Measurements from ENCODE around the gene ANKS1A. TPM values are rescaled to one million over a fixed set of nuclear protein-coding genes. Genes with fewer than 3 reads are reported as not detected.

Gene ANKS1A
- total RNA-seq, 1 donor from 2014 or later, result 20.9 TPM

GRCh38 chr6:34934516-34934915, 45.5 kb downstream of the ANKS1A start:
- no peak for TF ChIP-seq CTCF (IDR thresholded peaks at IDR 0.05)
- H3K9me3 ChIP-seq, result no peaks in the 10 kb centered on the region
- no peak overlapping the region for H3K27ac ChIP-seq
- H3K27me3 ChIP-seq, result no peaks in the 10 kb centered on the region
- H3K4me3 ChIP-seq, result no peak overlapping the region
- intact Hi-C loops (cut with DNase I), result loop anchor here (2.0 kb wide), 1 partner anchor 18 kb away; no protein-coding TSS in a partner anchor
- H3K4me1 ChIP-seq, result peaks cover 3 to 12% of the 10 kb centered on the region in 2 donors
- DNase-seq (ENCODE audit: low spot score in 2 of 2), result peak; percentile 54 to 94
- no peaks in the 10 kb centered on the region for H3K36me3 ChIP-seq

- DNase-seq (ENCODE audit: low spot score in 2 of 2), result no peak
- H3K4me1 ChIP-seq, result peaks cover 3 to 12% of the 10 kb centered on the region in 2 donors
- H3K36me3 ChIP-seq, result no peaks in the 10 kb centered on the region
- H3K27ac ChIP-seq, result no peak overlapping the region
- intact Hi-C loops (cut with DNase I), result loop anchor here (5.0 kb wide), 1 partner anchor 46 kb away; no protein-coding TSS in a partner anchor
- no peak overlapping the region for H3K4me3 ChIP-seq
- TF ChIP-seq CTCF (IDR thresholded peaks at IDR 0.05), result no peak
- no peaks in the 10 kb centered on the region for H3K9me3 ChIP-seq
- H3K27me3 ChIP-seq, result no peaks in the 10 kb centered on the region
Measured at GRCh38 chr6:34938268-34938667, 49.2 kb downstream of the ANKS1A start.

- TF ChIP-seq CTCF (IDR thresholded peaks at IDR 0.05), result no peak
- DNase-seq (ENCODE audit: low spot score in 2 of 2), result no peak
- no peaks in the 10 kb centered on the region for H3K9me3 ChIP-seq
- peak overlapping the region in 1 of 2 donors; percentile 10 for H3K27ac ChIP-seq
- intact Hi-C loops (cut with DNase I), result no loop called here
- no peaks in the 10 kb centered on the region for H3K36me3 ChIP-seq
- H3K27me3 ChIP-seq, result no peaks in the 10 kb centered on the region
- no peak overlapping the region for H3K4me3 ChIP-seq
- H3K4me1 ChIP-seq, result peaks cover 0 to 2% of the 10 kb centered on the region in 2 donors
Measured at GRCh38 chr6:34940030-34940434, 51.0 kb downstream of the ANKS1A start.

GRCh38 chr6:34941421-34941820, 52.4 kb downstream of the ANKS1A start:
- DNase-seq (ENCODE audit: low spot score in 2 of 2), result no peak
- Histone ChIP-seq H3K27me3 (no peaks in the 10 kb centered on the region), H3K4me3 (no peak overlapping the region), H3K9me3 (no peaks in the 10 kb centered on the region), H3K27ac (no peak overlapping the region), H3K4me1 (no peaks in the 10 kb centered on the region), H3K36me3 (no peaks in the 10 kb centered on the region)
- intact Hi-C loops (cut with DNase I), result no loop called here
- no peak for TF ChIP-seq CTCF (IDR thresholded peaks at IDR 0.05)

- Histone ChIP-seq H3K27ac (no peak overlapping the region), H3K27me3 (no peaks in the 10 kb centered on the region), H3K36me3 (no peaks in the 10 kb centered on the region), H3K9me3 (no peaks in the 10 kb centered on the region), H3K4me1 (no peaks in the 10 kb centered on the region), H3K4me3 (no peak overlapping the region)
- no peak for DNase-seq (ENCODE audit: low spot score in 2 of 2)
- TF ChIP-seq CTCF (IDR thresholded peaks at IDR 0.05), result no peak
- intact Hi-C loops (cut with DNase I), result no loop called here
Measured at GRCh38 chr6:34945317-34945716, 56.3 kb downstream of the ANKS1A start.

- TF ChIP-seq CTCF (IDR thresholded peaks at IDR 0.05), result no peak
- no peaks in the 10 kb centered on the region for H3K36me3 ChIP-seq
- no peaks in the 10 kb centered on the region for H3K9me3 ChIP-seq
- no peaks in the 10 kb centered on the region for H3K27me3 ChIP-seq
- no peak overlapping the region for H3K27ac ChIP-seq
- no peak for DNase-seq (ENCODE audit: low spot score in 2 of 2)
- intact Hi-C loops (cut with DNase I), result no loop called here
- no peak overlapping the region for H3K4me3 ChIP-seq
- H3K4me1 ChIP-seq, result no peaks in the 10 kb centered on the region
Measured at GRCh38 chr6:34947561-34947960, 58.5 kb downstream of the ANKS1A start.

Data from ascending aorta (tissue), 2 donors.